ENCODE measurements around the gene KCNH4.
"Not testable (repeated sequence)": the region's sequence is repeated elsewhere in the genome, so short reads cannot be mapped to it uniquely, and the experiment has no call there.

KCNH4 gene

DNA sequence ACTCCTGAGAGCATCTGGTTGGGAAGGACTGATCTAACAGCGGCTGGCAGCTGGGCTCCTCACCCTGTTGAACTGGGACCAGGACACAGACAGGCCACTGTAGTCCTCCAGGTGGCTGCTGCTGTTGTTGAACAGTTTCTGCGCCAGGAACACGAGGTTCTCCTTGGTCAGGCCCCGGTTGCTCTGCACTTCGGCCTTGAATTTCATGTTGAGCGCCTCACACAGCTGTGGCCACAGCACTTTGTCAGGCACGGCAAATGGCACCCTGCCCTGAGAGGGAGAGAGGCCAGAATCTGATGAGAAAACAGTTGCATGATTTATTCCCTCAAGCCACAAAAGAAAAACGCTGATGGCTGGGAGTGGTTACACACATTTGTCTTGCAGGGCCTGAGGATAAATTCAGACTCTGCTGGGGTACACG lies 31.0 kb upstream of the KCNH4 start:
- not testable (repeated sequence) for H3K4me3 ChIP-seq (ENCODE audit: low read length in 2 of 2); H3K27me3 ChIP-seq (ENCODE audit: control insufficient read depth in 2 of 2, insufficient read depth in 2 of 2, low read length in 2 of 2); H3K9me3 ChIP-seq (ENCODE audit: control insufficient read depth in 2 of 2, low read length in 2 of 2); H3K9ac ChIP-seq (ENCODE audit: low read depth in 1 of 2, low read length in 2 of 2); H3K4me1 ChIP-seq (ENCODE audit: control insufficient read depth in 2 of 2, insufficient read depth in 2 of 2, low read length in 2 of 2)
- Histone ChIP-seq H3K27ac (ENCODE audit: low read depth in 2 of 2, low read length in 2 of 2) (peak overlapping the region in 1 of 2 donors; percentile 1), H3K36me3 (ENCODE audit: control insufficient read depth in 2 of 2, insufficient read depth in 2 of 2, low read length in 2 of 2) (peaks cover 36 to 60% of the 10 kb centered on the region in 2 donors)

DNA sequence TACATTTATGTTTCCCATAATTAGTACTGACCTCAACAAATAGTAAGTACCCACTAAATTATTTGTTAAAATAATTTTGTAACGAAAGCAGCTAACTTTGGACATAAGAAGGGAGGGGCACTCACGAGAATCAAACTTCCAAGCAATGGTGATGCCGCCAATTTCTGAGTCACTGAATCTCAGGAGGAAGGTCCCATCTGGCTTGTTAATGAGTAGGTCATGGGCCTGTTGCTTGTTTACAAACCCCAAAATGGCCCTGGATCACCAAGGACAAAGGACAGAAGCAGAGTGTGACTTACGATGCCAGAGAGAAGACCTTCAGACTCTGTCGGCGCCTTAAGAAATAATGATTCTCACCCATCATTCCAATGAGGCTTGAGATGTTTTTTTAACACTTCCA lies 29.1 kb upstream of the KCNH4 start:
- no peaks in the 10 kb centered on the region for H3K4me1 ChIP-seq (ENCODE audit: control insufficient read depth in 2 of 2, insufficient read depth in 2 of 2, low read length in 2 of 2)
- peaks cover 36 to 56% of the 10 kb centered on the region in 2 donors for H3K36me3 ChIP-seq (ENCODE audit: control insufficient read depth in 2 of 2, insufficient read depth in 2 of 2, low read length in 2 of 2)
- H3K27ac ChIP-seq (ENCODE audit: low read depth in 2 of 2, low read length in 2 of 2) = no peak overlapping the region
- H3K27me3 ChIP-seq (ENCODE audit: control insufficient read depth in 2 of 2, insufficient read depth in 2 of 2, low read length in 2 of 2) = no peaks in the 10 kb centered on the region
- no peaks in the 10 kb centered on the region for H3K9me3 ChIP-seq (ENCODE audit: control insufficient read depth in 2 of 2, low read length in 2 of 2)
- H3K9ac ChIP-seq (ENCODE audit: low read depth in 1 of 2, low read length in 2 of 2) = no peak overlapping the region
- H3K4me3 ChIP-seq (ENCODE audit: low read length in 2 of 2) = no peak overlapping the region

GRCh38 chr17:42206153-42206612 lies 25.2 kb upstream of the KCNH4 start:
- H3K27me3 ChIP-seq (ENCODE audit: control insufficient read depth in 2 of 2, insufficient read depth in 2 of 2, low read length in 2 of 2); H3K27ac ChIP-seq (ENCODE audit: low read depth in 2 of 2, low read length in 2 of 2); H3K9ac ChIP-seq (ENCODE audit: low read depth in 1 of 2, low read length in 2 of 2); H3K4me3 ChIP-seq (ENCODE audit: low read length in 2 of 2); H3K4me1 ChIP-seq (ENCODE audit: control insufficient read depth in 2 of 2, insufficient read depth in 2 of 2, low read length in 2 of 2); H3K9me3 ChIP-seq (ENCODE audit: control insufficient read depth in 2 of 2, low read length in 2 of 2): not testable (repeated sequence)
- H3K36me3 ChIP-seq (ENCODE audit: control insufficient read depth in 2 of 2, insufficient read depth in 2 of 2, low read length in 2 of 2) = peaks cover 37 to 47% of the 10 kb centered on the region in 2 donors

GRCh38 chr17:42203354-42203753 lies 22.4 kb upstream of the KCNH4 start:
- H3K4me1 ChIP-seq (ENCODE audit: control insufficient read depth in 2 of 2, insufficient read depth in 2 of 2, low read length in 2 of 2) = peaks cover 3 to 13% of the 10 kb centered on the region in 2 donors
- H3K27ac ChIP-seq (ENCODE audit: low read depth in 2 of 2, low read length in 2 of 2) = no peak overlapping the region
- peaks cover 22 to 33% of the 10 kb centered on the region in 2 donors for H3K36me3 ChIP-seq (ENCODE audit: control insufficient read depth in 2 of 2, insufficient read depth in 2 of 2, low read length in 2 of 2)
- H3K9me3 ChIP-seq (ENCODE audit: control insufficient read depth in 2 of 2, low read length in 2 of 2) = no peaks in the 10 kb centered on the region
- H3K27me3 ChIP-seq (ENCODE audit: control insufficient read depth in 2 of 2, insufficient read depth in 2 of 2, low read length in 2 of 2) = no peaks in the 10 kb centered on the region
- no peak overlapping the region for H3K9ac ChIP-seq (ENCODE audit: low read depth in 1 of 2, low read length in 2 of 2)
- no peak overlapping the region for H3K4me3 ChIP-seq (ENCODE audit: low read length in 2 of 2)

DNA sequence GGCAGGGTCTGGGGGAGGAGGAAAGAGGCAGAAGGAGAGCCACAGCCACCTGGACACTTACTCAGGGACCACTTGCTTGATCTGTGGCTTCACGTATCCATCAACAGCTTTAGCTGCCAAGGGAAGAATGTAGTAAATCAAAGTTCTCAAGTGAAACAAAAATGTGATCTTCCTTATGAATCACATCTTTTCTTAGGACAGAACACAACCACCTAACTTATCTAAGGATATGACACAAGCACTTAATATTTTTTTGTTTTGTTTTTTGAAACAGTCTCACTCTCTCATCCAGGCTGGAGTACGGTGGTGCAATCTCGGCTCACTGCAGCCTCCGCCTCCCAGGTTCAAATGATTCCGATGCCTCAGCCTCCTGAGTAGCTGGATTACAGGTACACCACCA lies 21.8 kb upstream of the KCNH4 start:
- Histone ChIP-seq H3K27me3 (ENCODE audit: control insufficient read depth in 2 of 2, insufficient read depth in 2 of 2, low read length in 2 of 2) (no peaks in the 10 kb centered on the region), H3K9me3 (ENCODE audit: control insufficient read depth in 2 of 2, low read length in 2 of 2) (no peaks in the 10 kb centered on the region), H3K4me1 (ENCODE audit: control insufficient read depth in 2 of 2, insufficient read depth in 2 of 2, low read length in 2 of 2) (peaks cover 3 to 13% of the 10 kb centered on the region in 2 donors), H3K9ac (ENCODE audit: low read depth in 1 of 2, low read length in 2 of 2) (no peak overlapping the region), H3K4me3 (ENCODE audit: low read length in 2 of 2) (no peak overlapping the region), H3K27ac (ENCODE audit: low read depth in 2 of 2, low read length in 2 of 2) (no peak overlapping the region), H3K36me3 (ENCODE audit: control insufficient read depth in 2 of 2, insufficient read depth in 2 of 2, low read length in 2 of 2) (peaks cover 22 to 33% of the 10 kb centered on the region in 2 donors)

- H3K27ac ChIP-seq (ENCODE audit: low read depth in 2 of 2, low read length in 2 of 2) = no peak overlapping the region
- H3K9me3 ChIP-seq (ENCODE audit: control insufficient read depth in 2 of 2, low read length in 2 of 2) = no peaks in the 10 kb centered on the region
- H3K4me1 ChIP-seq (ENCODE audit: control insufficient read depth in 2 of 2, insufficient read depth in 2 of 2, low read length in 2 of 2) = peaks cover 3 to 13% of the 10 kb centered on the region in 2 donors
- peaks cover 18 to 28% of the 10 kb centered on the region in 2 donors for H3K36me3 ChIP-seq (ENCODE audit: control insufficient read depth in 2 of 2, insufficient read depth in 2 of 2, low read length in 2 of 2)
- no peaks in the 10 kb centered on the region for H3K27me3 ChIP-seq (ENCODE audit: control insufficient read depth in 2 of 2, insufficient read depth in 2 of 2, low read length in 2 of 2)
- H3K4me3 ChIP-seq (ENCODE audit: low read length in 2 of 2) = no peak overlapping the region
- H3K9ac ChIP-seq (ENCODE audit: low read depth in 1 of 2, low read length in 2 of 2) = no peak overlapping the region
Measured at GRCh38 chr17:42202159-42202558, 21.2 kb upstream of the KCNH4 start.

- H3K4me3 ChIP-seq (ENCODE audit: low read length in 2 of 2) = no peak overlapping the region
- H3K4me1 ChIP-seq (ENCODE audit: control insufficient read depth in 2 of 2, insufficient read depth in 2 of 2, low read length in 2 of 2) = peaks cover 3 to 13% of the 10 kb centered on the region in 2 donors
- no peaks in the 10 kb centered on the region for H3K9me3 ChIP-seq (ENCODE audit: control insufficient read depth in 2 of 2, low read length in 2 of 2)
- peak overlapping the region in 1 of 2 donors; percentile 65 for H3K27ac ChIP-seq (ENCODE audit: low read depth in 2 of 2, low read length in 2 of 2)
- peaks cover 18 to 27% of the 10 kb centered on the region in 2 donors for H3K36me3 ChIP-seq (ENCODE audit: control insufficient read depth in 2 of 2, insufficient read depth in 2 of 2, low read length in 2 of 2)
- no peak overlapping the region for H3K9ac ChIP-seq (ENCODE audit: low read depth in 1 of 2, low read length in 2 of 2)
- no peaks in the 10 kb centered on the region for H3K27me3 ChIP-seq (ENCODE audit: control insufficient read depth in 2 of 2, insufficient read depth in 2 of 2, low read length in 2 of 2)
Measured at GRCh38 chr17:42201458-42201772, 20.5 kb upstream of the KCNH4 start.

DNA sequence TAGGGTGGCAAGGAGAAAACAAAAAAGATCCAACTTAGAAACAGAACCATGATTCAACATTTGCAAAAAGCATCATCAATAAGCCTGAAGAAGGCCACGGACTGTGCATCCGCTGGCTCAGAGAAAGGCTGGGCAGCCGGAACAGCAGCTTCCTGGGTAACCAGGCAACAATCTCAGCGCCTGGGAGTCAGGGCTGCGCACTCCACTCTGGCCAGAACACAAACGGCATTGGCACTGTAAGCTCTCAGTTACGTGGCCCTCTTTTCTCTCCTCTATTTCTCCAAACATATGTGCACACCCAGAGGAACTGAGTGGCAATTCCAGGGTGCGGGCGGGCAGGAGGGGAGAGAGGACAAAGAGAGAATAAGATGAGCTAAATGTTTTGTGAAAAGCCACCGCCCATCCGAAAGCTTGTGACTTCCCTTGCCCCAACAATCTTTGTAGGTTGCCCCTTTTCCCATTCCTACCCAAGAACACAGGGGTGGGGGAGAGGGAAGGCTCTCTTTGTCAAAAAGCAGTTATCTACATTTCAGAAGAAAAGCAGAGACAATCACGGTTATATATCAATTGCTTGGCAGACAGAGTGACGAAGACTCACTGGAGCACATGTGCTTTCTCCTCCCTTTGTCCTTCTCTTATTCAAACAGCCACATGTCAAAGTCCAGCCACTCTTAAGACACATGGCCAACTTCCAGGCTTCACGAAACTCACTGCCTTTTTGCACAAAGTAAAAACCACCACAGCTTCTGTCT lies 19.9 kb upstream of the KCNH4 start:
- Histone ChIP-seq H3K9ac (ENCODE audit: low read depth in 1 of 2, low read length in 2 of 2) (peak overlapping the region in 1 of 2 donors; percentile 28), H3K27ac (ENCODE audit: low read depth in 2 of 2, low read length in 2 of 2) (peak overlapping the region; percentile 39 to 65), H3K9me3 (ENCODE audit: control insufficient read depth in 2 of 2, low read length in 2 of 2) (no peaks in the 10 kb centered on the region), H3K4me3 (ENCODE audit: low read length in 2 of 2) (no peak overlapping the region), H3K27me3 (ENCODE audit: control insufficient read depth in 2 of 2, insufficient read depth in 2 of 2, low read length in 2 of 2) (no peaks in the 10 kb centered on the region), H3K4me1 (ENCODE audit: control insufficient read depth in 2 of 2, insufficient read depth in 2 of 2, low read length in 2 of 2) (peaks cover 3 to 13% of the 10 kb centered on the region in 2 donors), H3K36me3 (ENCODE audit: control insufficient read depth in 2 of 2, insufficient read depth in 2 of 2, low read length in 2 of 2) (peaks cover 18 to 23% of the 10 kb centered on the region in 2 donors)

GRCh38 chr17:42199416-42200011 lies 18.6 kb upstream of the KCNH4 start:
- Histone ChIP-seq H3K9me3 (ENCODE audit: control insufficient read depth in 2 of 2, low read length in 2 of 2) (no peaks in the 10 kb centered on the region), H3K4me3 (ENCODE audit: low read length in 2 of 2) (no peak overlapping the region), H3K36me3 (ENCODE audit: control insufficient read depth in 2 of 2, insufficient read depth in 2 of 2, low read length in 2 of 2) (peaks cover 15 to 16% of the 10 kb centered on the region in 2 donors), H3K4me1 (ENCODE audit: control insufficient read depth in 2 of 2, insufficient read depth in 2 of 2, low read length in 2 of 2) (peaks cover 3 to 14% of the 10 kb centered on the region in 2 donors), H3K27me3 (ENCODE audit: control insufficient read depth in 2 of 2, insufficient read depth in 2 of 2, low read length in 2 of 2) (no peaks in the 10 kb centered on the region), H3K9ac (ENCODE audit: low read depth in 1 of 2, low read length in 2 of 2) (no peak overlapping the region), H3K27ac (ENCODE audit: low read depth in 2 of 2, low read length in 2 of 2) (no peak overlapping the region)

GRCh38 chr17:42198897-42199296 lies 18.0 kb upstream of the KCNH4 start:
- Histone ChIP-seq H3K36me3 (ENCODE audit: control insufficient read depth in 2 of 2, insufficient read depth in 2 of 2, low read length in 2 of 2) (peaks cover 10 to 12% of the 10 kb centered on the region in 2 donors), H3K27me3 (ENCODE audit: control insufficient read depth in 2 of 2, insufficient read depth in 2 of 2, low read length in 2 of 2) (no peaks in the 10 kb centered on the region), H3K4me1 (ENCODE audit: control insufficient read depth in 2 of 2, insufficient read depth in 2 of 2, low read length in 2 of 2) (peaks cover 6 to 19% of the 10 kb centered on the region in 2 donors), H3K9ac (ENCODE audit: low read depth in 1 of 2, low read length in 2 of 2) (no peak overlapping the region), H3K4me3 (ENCODE audit: low read length in 2 of 2) (no peak overlapping the region), H3K27ac (ENCODE audit: low read depth in 2 of 2, low read length in 2 of 2) (peak overlapping the region in 1 of 2 donors; percentile 52), H3K9me3 (ENCODE audit: control insufficient read depth in 2 of 2, low read length in 2 of 2) (no peaks in the 10 kb centered on the region)

All from mucosa of rectum (tissue), 2 donors.